HG02678 (cell line): ENCODE results near the gene GSTM3.

ENCODE experiments used
- ATAC-seq: cut with Tn5 transposase; IDR thresholded peaks from one replicate; pipeline ENCODE4 v1.9.1; 2021; ENCODE audit warnings: mild to moderate bottlenecking, moderate library complexity; ENCODE audit not compliant: unreplicated experiment

The GSTM3 gene

GRCh38 chr1:109740615-109741373 lies at the start of gene GSTM3:
Gene GSTM3 (minus strand): TSS chr1:109741038. CDS start chr1:109740287, 751 bp downstream.
- peak; percentile 10 for ATAC-seq

GRCh38 chr1:109790329-109790728 lies 49.5 kb upstream of the GSTM3 start:
- no peak for ATAC-seq

GRCh38 chr1:109789551-109790180 lies 48.8 kb upstream of the GSTM3 start:
- ATAC-seq = no peak

- no peak for ATAC-seq
These were observed 48.1 kb upstream of the GSTM3 start for GRCh38 chr1:109788695-109789521.

GRCh38 chr1:109787845-109788601 lies 47.2 kb upstream of the GSTM3 start:
- ATAC-seq = no peak

- ATAC-seq = no peak
These were observed 46.5 kb upstream of the GSTM3 start for GRCh38 chr1:109787211-109787844.

- ATAC-seq = no peak
These were observed 45.7 kb upstream of the GSTM3 start for GRCh38 chr1:109786531-109787021.

- no peak for ATAC-seq
These were observed 45.3 kb upstream of the GSTM3 start for GRCh38 chr1:109786112-109786480.

- no peak for ATAC-seq
These were observed 44.7 kb upstream of the GSTM3 start for GRCh38 chr1:109785446-109786111.

- no peak for ATAC-seq
These were observed 43.9 kb upstream of the GSTM3 start for GRCh38 chr1:109784551-109785252.

GRCh38 chr1:109783436-109783835 lies 42.6 kb upstream of the GSTM3 start:
- ATAC-seq = no peak

- ATAC-seq = no peak
These were observed 42.1 kb upstream of the GSTM3 start for GRCh38 chr1:109782927-109783326.

- ATAC-seq = no peak
These were observed 41.7 kb upstream of the GSTM3 start for GRCh38 chr1:109782514-109782913.

GRCh38 chr1:109781806-109782205 lies 41.0 kb upstream of the GSTM3 start:
- ATAC-seq = no peak

- ATAC-seq = no peak
These were observed 40.1 kb upstream of the GSTM3 start for GRCh38 chr1:109780982-109781381.

- no peak for ATAC-seq
These were observed 37.3 kb upstream of the GSTM3 start for GRCh38 chr1:109777980-109778625.

GRCh38 chr1:109777436-109777835 lies 36.6 kb upstream of the GSTM3 start:
- no peak for ATAC-seq

GRCh38 chr1:109776911-109777310 lies 36.1 kb upstream of the GSTM3 start:
- ATAC-seq = no peak
